Activated T-helper 1 cell treated with Interleukin-2 at 50 U/mL for 16 hours (primary cell): ENCODE measurements around the gene DPP7.
A peak's percentile ranks its signal among the peaks of the same experiment; 100 is the strongest.

Source experiments
- DNase-seq: peaks from one replicate; pipeline ENCODE4 v3.0.0-alpha.2; 2020; ENCODE audit warnings: low read depth

Gene DPP7

DNA sequence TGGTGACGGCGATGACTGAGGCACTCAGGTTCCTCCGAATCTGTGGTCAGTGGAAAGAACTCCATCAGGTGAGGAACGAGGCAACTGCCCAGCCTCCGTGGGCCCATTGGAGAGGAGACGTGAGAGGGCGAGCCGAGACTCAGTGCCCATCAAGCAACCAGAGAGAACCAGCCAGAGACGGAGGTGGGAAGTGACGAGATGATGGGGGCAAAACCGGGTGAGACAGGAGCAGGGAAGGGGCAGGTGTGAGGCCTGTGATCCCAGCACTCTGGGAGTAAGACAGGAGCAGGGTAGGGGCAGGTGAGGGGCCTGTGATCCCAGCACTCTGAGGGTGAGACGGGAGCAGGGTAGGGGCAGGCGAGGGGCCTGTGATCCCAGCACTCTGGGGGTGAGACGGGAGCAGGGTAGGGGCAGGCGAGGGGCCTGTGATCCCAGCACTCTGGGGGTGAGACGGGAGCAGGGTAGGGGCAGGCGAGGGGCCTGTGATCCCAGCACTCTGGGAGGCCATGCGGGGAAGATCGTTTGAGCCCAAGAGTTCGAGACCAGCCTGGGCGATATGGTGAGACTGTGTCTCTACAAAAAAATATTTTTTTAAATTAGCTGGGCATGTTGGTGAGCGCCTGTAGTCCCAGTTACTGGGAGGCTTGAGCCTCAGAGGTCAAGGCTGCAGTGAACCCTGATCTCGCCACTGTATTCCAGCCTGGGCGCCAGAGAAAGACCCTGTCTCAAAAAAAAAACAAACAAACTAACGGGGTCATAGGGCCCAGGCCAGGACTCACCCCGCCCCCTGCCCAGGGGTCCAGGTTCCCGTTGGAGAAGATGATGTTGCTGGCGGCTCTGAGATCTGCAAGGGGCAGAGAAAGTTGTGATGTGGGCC is 3.4 kb downstream of the DPP7 start:
- no peak for DNase-seq

DNA sequence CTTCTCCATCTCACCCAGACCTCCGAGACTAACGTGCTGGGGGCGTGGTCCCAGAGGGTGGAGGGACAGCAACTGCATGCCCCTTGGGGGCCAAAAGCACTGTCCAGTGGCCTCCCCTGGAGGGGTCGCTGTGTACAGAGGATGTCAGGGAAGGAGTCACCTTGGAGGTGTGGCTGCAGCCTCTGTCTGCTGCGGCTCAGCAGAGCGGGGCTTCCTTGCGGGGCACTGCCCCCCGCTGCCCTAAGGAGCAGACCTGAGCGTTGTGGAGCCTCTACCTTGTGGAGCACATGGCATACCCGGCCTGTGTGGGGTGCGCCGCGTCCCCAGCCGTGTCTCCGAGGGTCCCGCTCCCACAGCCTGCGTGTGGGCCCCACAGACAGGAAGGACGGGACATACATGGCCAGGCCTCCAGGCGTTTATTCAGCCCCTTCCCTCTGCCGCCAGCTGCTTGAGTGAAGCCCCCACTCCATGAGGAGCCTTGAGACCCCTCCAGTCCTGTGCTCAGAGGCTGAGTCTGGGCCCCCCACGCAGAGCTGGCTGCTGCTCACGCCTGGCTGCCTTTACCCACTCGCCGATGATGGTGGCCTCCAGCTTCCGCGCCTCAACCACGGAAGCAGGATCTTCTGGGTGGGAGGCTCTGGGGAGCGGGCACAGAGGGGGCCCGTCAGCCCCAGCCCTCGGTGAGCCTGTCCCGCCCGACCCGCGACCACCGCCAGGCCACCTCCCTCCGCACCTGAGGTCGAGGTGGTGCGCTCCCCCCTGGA is 4.2 kb downstream of the DPP7 start:
- no peak for DNase-seq

DNA sequence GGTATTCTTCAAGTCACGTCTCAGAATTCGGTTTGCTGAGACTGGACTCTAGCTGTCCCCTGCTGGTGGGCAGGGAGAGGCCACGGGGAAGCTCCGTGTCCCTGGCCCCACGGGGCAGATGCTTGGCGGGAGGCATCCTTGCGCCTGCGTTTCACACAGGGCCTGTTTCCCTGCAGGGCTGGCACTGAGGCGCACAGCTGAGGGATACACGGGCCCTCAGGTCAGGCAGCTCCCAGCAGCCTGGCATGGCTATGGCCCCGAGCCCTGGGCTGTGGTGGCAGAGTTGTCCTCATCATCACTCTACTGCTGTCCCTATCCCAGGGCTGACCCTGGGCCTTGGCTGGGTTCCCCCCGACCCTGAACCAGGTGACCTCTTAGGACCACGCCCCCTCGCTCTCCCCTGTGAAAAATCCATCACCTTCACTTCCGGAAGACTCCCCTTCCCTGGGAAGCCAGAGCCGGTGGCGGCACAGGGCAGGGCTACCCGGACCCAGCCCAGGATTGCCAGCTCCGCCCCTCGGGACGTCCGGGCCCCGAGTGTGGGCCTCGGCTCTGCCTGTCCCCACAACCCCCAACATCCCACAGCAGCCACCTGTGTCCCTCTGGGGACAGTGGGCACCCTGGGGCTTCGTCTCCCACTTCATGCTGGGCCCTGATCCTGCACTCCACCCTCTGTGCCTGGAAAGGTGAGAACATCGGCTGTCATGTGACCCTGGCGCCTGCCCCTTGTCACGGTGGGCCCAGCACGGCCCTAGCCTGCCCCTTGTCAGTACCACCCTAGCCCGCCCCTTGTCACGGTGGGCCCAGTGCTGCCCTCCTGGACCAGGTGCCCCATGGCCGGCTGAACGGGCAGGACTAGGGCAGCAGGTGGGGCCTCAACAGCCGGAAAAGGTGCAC is 5.0 kb downstream of the DPP7 start:
- DNase-seq: no peak

DNA sequence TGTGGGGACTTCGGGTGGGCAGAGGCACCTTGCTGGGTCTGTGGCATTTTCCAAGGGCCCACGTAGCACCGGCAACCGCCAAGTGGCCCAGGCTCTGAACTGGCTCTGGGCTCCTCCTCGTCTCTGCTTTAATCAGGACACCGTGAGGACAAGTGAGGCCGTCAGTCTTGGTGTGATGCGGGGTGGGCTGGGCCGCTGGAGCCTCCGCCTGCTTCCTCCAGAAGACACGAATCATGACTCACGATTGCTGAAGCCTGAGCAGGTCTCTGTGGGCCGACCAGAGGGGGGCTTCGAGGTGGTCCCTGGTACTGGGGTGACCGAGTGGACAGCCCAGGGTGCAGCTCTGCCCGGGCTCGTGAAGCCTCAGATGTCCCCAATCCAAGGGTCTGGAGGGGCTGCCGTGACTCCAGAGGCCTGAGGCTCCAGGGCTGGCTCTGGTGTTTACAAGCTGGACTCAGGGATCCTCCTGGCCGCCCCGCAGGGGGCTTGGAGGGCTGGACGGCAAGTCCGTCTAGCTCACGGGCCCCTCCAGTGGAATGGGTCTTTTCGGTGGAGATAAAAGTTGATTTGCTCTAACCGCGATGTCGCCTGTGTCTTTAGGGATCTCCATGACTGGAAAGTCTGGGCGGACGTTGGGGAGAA is 5.8 kb downstream of the DPP7 start:
- DNase-seq: no peak

DNA sequence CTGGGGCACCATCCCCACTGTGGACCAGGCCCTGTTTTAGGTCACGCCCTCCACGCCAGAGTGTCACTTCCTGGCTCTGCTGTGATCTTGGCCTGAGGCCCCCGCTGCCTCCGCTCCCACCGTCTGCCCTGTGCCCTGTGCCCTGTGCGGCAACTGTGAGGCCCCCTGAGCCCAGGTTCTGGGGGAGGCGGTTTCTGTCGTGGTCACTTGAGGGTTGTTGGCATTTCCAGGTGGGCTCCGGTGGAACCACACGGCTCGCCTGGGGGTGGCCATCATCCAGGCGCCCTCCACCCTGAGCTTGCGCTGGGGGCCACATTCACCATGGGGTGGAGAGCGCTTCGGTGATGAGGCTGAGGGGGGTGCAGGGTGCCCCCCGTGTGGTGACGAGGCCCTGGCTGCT is 6.6 kb downstream of the DPP7 start:
- no peak for DNase-seq

DNA sequence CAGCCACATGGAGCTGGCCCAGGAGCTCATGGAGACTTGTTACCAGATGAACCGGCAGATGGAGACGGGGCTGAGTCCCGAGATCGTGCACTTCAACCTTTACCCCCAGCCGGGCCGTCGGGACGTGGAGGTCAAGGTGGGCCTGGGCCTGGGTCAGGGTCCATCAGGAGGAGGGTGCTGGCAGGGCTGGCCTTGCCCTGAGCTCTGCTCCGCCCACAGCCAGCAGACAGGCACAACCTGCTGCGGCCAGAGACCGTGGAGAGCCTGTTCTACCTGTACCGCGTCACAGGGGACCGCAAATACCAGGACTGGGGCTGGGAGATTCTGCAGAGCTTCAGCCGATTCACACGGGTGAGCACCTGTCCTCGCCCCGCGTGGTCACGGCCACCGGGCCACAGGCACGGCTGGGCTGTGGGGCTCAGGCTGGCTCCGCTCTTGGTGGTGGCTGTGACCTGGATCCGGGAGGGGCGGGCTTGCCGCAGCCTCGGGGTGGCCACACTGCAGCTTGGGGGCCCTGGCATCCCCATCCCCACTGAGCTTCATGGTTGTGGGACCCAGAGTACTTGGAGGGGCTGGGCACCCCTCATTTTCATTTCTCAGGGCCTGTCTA is 7.1 kb downstream of the DPP7 start:
- no peak for DNase-seq

DNA sequence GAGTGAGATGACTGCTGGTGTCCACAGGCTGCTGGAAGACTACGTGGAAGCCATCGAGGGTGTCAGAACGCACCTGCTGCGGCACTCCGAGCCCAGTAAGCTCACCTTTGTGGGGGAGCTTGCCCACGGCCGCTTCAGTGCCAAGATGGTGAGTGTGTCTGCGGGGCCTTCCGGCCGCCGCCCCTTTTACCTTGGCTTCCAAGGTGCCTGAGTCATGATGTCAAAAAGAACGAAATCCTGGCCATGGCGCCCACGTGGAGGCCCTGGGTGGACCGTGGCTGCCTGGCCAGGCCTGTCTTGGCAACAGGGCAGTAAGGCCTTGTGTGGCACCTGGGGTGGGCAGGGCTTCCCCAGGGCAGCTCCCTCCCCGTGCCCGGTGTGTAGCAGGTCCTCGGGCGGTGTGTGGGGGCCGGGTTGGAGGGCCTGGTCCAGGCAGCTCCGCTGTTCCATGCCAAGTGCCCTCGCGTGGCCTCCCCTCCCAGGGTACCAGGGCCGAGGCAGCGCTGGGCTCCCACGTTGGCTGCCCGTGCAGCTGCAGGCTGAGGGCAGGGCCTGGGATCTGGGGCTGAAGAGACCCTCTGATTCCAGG is 7.8 kb downstream of the DPP7 start:
- DNase-seq: no peak

DNA sequence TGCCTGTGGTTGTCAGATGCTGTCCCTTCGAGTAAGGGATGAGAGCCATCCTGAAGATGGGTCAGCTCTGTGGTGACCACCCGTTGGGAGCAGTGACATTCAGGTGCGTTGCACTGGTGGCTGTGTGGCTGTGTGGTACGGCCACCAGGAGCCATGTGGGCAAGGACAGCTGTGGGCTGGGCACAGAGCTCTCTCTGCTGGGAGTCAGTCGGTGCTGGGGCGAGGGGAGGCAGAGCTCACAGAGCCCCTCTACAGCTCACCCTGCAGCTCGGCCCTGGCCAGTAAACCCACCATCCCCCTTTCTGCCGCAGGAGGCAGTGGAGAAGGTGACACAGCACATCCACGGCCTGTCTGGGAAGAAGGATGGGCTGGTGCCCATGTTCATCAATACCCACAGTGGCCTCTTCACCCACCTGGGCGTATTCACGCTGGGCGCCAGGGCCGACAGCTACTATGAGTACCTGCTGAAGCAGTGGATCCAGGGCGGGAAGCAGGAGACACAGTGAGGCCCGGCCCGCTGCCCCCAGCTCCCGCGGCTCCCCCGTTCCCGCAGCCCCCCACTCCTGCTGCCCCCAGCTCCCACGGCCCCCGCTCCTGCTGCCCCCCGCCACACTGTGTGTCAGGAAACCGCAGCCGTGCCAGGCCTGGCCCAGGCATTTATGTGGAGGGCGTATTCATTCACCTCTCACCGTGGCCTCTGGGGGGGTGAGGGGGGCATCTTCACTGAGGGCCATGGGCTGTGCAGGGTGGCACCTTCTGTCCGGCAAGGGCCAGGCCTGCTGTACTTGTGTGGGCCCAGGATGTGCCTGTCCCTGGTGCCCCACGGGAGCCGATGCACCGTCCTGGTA is 8.5 kb downstream of the DPP7 start:
- DNase-seq: no peak

DNA sequence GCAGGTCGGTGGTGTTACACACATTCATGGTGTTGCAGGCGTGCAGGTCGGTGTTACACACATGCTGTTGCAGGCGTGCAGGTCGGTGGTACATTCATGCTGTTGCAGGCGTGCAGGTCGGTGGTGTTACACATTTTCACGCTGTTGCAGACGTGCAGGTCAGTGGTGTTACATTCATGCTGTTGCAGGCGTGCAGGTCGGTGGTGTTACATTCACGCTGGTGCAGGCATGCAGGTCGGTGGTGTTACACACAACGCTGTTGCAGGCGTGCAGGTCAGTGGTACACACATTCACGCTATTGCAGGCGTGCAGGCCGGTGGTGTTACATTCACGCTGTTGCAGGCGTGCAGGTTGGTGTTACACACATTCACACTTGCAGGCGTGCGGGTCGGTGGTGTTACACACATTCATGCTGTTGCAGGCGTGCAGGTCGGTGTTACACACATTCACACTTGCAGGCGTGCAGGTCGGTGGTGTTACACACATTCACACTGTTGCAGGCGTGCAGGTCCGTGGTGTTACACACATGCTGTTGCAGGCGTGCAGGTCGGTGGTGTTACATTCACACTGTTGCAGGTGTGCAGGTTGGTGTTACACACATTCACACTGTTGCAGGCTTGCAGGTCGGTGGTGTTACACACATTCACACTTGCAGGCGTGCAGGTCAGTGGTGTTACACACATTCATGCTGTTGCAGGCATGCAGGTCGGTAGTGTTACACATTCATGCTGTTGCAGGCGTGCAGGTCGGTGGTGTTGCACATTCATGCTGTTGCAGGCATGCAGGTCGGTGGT is 11.1 kb downstream of the DPP7 start:
- DNase-seq: no peak

DNA sequence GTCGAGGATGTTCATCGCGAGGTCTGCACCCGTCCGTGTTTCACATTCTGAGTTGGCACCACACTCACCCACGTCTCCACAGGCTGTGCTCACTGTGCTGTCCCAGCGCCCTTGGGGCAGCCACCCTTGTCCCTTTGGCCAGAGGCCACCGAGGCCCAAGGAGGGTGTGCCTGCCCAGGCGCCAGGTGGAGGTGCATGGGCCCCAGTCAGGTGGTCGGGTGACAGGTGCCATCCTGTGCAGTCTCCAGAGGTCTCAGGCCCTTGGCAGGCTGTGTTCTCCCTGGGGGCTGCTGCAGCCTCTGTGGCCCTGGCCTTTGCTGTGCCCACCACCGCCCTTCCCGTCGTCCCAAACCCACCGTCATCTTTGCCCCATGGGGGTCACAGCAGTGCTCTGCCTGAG is 15.3 kb downstream of the DPP7 start:
- no peak for DNase-seq

DNA sequence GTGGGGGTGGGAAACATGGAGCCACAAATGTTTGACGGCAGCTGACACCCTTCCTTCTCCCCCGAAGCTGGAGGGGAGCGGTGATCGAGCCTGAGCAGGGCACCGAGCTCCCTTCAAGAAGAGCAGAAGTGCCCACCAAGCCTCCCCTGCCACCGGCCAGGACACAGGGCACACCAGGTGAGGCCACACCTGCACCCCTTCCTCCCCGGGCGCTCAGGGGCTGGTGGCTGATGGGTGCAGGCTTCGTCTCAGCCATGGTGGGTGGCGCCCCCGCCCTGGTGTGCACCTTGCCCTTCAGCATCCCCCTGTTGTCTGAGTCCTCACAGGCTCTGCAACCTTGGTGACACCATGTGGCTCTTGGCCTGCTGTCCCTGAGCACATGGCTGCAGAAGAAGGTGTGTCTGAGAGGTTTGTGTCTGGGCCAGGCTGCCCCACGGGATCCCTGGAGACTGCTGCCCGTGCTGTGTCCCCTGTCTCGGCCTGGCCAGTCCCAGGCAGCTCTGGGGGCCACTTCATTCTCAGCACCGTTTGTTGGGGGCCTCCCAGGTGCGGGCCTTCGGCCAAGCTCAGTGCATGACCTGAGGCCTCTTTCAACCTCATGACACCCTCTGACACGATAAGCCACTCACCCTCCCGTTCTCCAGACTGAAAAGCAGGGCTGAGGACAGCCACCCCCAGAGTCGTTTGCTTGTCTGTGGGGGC is 16.6 kb downstream of the DPP7 start:
- DNase-seq: no peak

DNA sequence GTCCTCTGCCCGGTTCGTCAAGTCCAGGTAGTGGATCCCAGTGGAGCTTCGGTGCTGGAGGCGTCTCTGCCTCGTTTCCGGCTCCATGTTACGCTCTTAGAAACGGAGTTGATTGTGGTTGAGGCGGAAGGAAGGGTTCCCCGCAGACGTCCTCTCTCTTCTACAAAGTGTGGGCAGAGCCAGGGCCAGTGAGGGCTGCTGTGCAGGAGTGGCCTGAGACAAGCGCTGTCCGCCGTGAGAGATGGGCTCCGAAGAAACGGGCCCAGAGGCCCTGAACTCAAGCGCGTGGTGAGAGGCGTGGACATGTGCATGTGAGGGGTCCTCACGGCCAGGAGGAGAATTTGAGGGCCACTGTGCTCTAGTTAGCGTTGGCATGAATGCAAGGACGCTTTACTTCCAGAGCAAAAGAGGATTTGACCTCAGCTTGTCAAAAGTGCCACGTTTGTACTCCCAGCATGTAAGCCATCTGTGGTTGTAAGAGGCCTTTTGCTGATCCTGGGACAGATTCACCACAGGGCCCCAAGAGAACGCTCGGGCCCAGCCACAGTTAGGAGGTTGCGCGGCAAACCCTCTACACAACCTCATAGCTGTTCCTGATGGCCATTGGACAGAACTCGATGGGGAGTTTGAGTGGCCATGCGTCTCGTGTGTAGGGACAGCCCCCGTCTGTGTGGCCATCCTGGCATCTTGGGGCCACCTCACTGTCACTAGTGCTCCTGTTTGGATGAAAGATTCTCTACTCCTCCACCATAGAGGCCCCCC is 17.6 kb downstream of the DPP7 start:
- DNase-seq: no peak

DNA sequence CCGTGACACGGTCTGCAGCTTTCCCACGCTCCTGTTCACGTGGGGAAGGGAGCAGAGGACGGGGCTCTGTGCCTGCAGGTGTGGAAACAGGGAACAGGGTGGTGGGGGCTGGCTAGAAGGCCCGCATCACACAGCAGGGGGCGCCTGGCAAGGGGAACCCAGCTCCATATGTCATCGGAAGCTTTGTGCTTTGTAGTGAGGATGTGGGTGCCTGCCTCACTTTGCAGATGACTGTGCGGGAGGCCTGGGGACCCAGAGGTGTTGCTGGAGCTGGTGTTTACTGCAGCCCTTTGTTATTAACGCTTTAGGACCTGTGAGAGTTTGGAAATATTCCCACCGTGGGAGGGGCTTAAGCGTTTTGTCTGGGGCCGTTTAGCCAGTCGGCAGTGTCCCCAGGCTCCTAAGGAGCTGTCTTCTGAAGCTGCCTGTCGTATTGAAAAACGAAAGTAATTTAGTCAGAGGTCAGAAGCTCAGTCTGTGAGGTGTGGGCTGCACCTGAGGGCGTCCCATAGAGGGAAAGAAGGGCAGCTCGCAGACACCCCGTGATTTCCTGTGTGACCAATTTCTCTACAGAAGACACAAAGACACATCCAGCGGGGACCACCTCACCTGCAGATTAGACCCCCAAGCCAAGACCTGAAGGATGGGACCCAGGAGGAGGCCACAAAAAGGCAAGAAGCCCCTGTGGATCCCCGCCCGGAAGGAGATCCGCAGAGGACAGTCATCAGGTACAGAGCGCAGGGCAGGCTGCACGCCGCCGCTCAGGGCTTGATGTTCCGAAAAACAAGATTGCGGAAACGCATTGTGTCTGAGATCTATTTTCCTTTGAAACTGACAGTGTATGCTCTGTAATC is 18.6 kb downstream of the DPP7 start:
- DNase-seq: peak; percentile 78

DNA sequence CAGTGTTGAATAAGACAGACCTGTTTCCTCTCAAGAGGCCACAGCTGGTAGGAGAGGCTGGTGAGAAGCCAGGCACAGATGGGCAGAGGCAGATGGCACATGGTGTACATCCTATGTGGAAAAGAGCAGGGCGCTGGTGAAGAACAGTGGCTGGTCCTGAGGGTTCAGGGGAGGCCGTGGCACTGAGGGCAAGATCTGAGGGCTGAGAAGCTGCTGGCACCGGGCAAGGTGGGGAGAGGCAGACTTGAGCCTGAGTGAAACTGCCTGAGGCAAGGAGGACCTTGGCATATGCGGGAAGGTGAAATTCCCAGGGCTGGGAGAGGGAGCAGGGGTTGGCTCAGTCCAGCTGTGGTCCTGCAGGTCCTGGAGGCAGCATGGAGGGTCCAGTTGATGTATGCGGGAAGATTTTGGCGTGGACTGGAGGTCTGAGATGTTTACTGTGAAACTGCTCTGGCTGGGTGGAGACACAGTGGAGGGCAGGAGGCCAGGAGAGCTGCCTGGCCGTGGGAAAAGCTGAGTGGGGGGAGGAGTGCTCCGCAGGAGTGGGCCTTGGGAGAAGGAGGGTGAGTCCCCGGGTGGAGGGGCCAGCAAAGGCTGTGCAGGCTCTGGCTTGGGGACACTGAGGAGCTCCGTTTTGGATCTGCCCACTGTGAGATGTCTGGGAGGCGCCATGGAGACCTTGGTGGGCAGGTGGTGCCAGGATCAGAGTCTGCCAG is 25.1 kb downstream of the DPP7 start:
- no peak for DNase-seq

DNA sequence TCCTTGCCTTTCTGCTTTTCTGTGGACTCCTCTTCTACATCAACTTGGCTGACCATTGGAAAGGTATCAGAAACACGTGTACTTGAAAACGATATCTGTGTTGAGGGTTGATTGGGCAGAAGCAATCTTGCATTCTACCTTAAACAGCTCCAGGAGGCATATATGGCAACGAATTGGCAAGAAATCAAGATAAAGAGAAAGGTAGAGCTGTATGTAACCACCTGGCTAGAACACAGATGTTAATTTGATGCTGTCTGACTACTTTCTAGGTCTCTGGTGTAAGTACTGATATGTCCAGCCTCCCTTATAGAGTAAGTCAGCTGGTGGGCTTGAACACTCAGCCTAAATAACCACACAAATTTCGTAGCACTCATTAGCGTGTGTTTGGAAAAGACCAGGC is 26.4 kb downstream of the DPP7 start:
- no peak for DNase-seq

DNA sequence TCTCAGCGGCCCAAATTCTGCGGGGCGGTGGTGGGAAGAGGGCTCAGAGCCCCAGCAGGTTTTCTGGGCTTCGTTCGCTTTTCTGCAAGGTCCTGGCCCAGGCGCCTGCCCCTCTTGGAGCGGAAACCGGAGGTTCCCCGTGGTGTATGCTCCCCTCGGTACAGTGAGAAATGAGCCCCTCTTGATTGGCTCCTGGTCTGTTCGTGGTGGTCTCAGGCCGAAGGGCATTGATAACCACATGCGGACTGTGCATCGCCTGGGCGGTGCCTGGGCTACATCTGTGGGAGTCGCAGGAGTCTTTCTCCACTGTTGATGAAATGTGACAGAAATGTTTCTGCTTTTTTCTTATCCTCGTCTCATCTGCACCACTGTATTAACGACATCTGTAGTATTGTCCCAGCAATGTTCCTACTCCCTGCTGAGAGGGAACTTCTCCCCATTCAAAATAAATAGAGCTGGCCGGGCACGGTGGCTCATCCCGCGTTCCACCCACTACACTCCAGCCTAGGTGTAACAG is 27.1 kb downstream of the DPP7 start:
- no peak for DNase-seq
